Measurements from ENCODE around the gene MRPS12.

MRPS12 gene

GRCh38 chr19:38970664-38971532, 40.2 kb downstream of the MRPS12 start:
- in situ Hi-C loops (cut with HindIII; ENCODE audit: low sequenced_read_pairs), result no loop called here

- in situ Hi-C loops (cut with HindIII; ENCODE audit: low sequenced_read_pairs), result no loop called here
Observed at GRCh38 chr19:38971672-38972071, 40.9 kb downstream of the MRPS12 start.

GRCh38 chr19:38974624-38975213, 44.0 kb downstream of the MRPS12 start:
- in situ Hi-C loops (cut with HindIII; ENCODE audit: low sequenced_read_pairs), result no loop called here

- in situ Hi-C loops (cut with HindIII; ENCODE audit: low sequenced_read_pairs), result no loop called here
Observed at GRCh38 chr19:38975214-38975860, 44.6 kb downstream of the MRPS12 start, which contains the start of gene FBXO17. TSS of gene FBXO17 (minus strand) at chr19:38975742. CDS start at chr19:38950319, 25,423 bp downstream.

- in situ Hi-C loops (cut with HindIII; ENCODE audit: low sequenced_read_pairs), result no loop called here
Observed at GRCh38 chr19:38975861-38976271, 45.1 kb downstream of the MRPS12 start.

GRCh38 chr19:38977445-38978325, 46.9 kb downstream of the MRPS12 start:
- in situ Hi-C loops (cut with HindIII; ENCODE audit: low sequenced_read_pairs), result no loop called here

- in situ Hi-C loops (cut with HindIII; ENCODE audit: low sequenced_read_pairs), result no loop called here
Observed at GRCh38 chr19:38978326-38978689, 47.6 kb downstream of the MRPS12 start.

GRCh38 chr19:38979812-38980211, 49.1 kb downstream of the MRPS12 start:
- in situ Hi-C loops (cut with HindIII; ENCODE audit: low sequenced_read_pairs), result no loop called here

GRCh38 chr19:38980583-38981374, 50.0 kb downstream of the MRPS12 start:
- in situ Hi-C loops (cut with HindIII; ENCODE audit: low sequenced_read_pairs), result no loop called here
